ENCODE measurements around the gene COPG2.
"Not testable (repeated sequence)": the region's sequence is repeated elsewhere in the genome, so short reads cannot be mapped to it uniquely, and the experiment has no call there.

COPG2 gene

DNA sequence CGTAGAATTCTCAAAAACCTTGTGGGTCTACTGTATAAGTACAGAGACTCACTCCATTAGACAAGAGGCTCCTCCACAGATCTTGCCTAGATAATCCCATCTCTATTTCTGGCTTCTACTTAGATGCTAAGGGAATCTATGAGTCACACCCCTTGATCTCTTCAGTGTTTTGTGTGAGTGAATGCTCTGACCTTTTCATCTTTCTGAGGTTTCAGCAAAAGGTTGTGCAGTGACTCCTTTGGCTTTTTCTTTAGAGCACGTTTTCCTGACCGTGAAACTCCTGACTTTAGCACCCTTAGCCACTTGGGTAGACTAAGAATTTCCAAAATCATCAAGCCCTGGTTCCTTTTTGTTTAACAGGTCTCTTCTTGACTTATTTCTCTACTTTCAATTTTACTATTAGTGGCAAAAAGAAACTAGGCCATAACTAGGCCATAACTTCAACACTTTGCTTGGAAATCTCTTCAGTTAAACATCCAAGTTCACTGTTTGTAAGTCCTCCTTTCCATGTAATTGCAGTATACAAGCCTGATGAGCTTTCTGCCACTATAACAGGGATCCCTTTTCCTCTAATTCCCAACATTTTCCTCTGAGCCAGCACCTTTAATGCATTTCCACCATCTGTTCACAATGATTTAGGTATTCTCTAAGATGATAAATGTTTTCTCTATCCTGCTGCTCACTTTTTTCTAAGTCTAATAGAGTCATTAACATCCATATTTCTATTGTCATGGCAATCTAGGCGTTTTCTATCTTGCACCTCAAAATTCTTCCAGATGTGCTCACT lies 19.4 kb downstream of the COPG2 start:
- no peak for DNase-seq

DNA sequence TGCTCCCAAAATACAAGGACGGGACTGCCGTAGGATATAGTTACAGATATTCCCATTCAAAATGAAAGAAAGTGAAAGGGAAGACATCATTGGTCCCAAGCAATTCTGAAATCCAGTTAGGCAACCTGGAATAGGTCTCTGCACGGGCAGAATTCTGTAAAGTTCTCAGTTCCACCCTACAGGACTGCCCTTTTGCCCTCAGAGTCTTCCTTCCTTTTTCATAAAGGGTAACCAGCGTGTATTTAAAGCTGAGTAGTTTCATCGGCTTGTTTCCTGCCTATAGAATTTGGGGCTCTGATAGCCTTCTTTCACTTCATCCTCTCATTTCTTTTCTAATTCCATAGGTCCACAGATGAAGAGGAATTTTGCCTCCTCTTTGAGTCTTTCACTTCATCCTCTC lies 20.0 kb downstream of the COPG2 start:
- DNase-seq = no peak

- DNase-seq = no peak
Measured at GRCh38 chr7:130642383-130642782, 26.2 kb downstream of the COPG2 start.

- no peak for DNase-seq
Measured at GRCh38 chr7:130641497-130641896, 27.1 kb downstream of the COPG2 start.

GRCh38 chr7:130641040-130641439 lies 27.5 kb downstream of the COPG2 start:
- no peak for DNase-seq

GRCh38 chr7:130639388-130639787 lies 29.2 kb downstream of the COPG2 start:
- no peak for DNase-seq

DNA sequence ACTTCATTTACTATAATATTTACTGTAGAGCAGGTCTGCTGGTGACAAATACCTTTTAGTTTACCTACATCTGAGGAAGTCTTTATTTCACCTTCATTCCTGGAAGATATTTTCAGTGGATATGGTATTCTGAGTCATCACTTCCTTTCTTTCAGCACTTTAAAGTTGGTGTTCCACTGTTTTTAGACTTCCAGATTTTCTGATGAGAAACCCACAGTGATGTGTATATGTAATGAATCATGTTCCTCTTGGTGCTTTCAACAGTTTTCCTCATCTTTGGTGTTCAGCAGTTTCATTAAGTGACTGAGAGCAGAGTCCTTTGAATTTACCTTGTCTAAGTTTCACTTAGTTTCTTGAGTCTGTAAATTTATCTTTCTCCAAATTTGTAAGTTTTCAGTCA lies 36.4 kb downstream of the COPG2 start:
- no peak for DNase-seq

DNA sequence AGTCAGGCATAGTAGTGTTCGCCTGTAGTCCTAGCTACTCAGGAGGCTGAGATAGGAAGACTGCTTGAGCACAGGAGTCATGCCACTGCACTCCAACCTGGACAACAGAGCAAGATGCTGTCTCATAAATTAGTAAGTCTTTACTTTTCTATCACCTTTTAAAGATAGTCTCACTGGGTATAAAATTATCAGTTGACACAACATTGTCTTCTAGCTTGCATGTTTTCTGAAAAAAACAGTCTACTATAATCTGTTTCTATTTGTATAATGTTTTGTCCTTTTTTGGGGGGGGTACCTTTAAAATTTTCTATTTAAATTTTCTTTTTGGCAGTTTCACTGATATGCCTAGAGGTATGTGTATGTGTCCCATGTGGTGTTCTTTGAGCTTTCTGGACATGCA lies 39.6 kb downstream of the COPG2 start:
- no peak for DNase-seq

DNA sequence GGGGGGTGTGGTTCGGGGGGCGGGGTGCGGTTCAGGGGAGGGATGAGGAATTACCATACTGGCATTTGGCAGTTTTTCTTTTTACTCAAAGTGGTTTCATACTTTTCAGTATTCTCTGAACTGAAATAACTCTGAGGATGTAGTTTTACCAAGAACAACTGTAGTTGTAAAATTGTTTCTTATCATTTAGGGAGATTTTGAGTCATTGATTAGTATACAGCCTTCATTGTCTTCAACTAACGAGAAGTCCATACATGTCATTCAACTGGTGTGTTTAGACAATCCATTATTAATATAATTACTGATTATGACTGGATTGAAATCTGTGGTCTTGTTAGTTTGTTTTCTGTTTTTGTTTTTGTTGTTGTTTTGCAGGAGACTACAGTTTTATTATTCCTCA lies 40.8 kb downstream of the COPG2 start:
- DNase-seq = no peak

DNA sequence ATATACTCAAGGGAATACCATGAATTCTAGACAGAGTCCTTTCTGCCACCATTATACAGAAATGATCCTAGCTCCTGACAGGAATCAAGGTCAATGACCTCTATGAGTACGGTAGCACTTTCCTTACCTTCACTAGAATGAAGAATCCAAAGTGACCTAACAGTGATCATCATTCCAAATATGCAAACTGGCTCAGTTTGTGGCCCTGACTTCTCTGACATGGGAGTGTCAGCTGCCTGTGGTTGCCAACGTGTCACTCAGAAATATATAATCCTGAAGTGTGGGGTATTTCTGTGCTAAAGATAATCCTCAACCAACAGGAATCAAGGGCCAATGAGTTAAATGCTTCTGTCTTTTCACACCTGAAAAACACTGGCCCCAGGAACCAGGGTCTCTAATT lies 45.7 kb downstream of the COPG2 start:
- no peak for DNase-seq

GRCh38 chr7:130615583-130615982 lies 53.0 kb downstream of the COPG2 start:
- no peak for DNase-seq

DNA sequence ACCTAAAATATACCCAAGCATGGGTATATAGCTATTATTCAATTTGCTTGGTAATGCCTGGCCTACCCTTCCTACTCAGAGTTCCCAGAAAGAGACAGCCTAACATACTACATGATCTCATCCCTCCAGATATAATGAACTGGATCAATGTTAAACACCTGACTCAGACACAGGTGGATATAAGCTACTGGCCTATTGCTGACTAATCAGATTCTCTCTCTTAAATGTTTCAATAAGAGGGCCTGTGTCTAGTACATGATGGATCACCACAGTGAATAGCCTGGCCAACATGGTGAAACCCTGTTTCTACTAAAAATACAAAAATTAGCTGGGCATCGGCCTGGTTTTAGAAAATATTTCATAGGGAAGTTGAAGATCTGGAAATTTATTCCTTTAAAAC lies 54.1 kb downstream of the COPG2 start:
- DNase-seq = no peak

DNA sequence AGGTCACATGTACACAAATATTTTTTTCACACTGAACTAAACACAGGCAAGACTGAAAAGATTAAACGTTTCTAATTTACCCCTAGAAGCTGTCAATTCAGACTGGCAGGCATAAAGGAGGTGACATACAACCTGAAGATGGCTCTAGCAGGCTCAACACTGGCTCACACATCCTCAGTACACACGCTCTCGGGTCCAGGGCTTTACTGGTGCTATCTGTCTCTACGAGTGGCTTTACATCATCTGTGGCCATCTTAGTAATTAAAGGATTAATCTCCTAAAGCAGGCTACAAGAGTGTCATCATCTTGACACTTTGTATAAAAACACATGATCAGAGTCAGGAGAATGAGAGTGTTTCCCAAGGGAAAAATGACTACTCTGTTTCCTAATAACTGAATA lies 57.3 kb downstream of the COPG2 start:
- DNase-seq = no peak

DNA sequence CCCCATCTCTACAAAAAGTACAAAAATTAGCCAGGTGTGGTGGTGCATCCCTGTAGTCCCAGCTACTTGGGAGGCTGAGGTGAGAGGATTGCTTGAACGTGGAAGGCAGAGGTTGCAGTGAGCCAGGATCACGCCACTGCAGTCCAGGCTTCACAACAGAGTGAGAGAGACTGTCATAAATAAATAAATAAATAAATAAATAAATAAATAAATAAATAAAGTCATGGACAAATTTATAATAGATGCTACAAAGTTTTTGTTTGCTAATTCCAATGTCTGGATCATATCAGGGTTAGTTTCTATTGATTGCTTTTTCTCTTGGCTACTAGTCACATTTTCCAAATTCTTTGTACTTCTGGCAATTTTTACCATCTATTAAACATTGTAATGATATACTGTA lies 61.5 kb downstream of the COPG2 start:
- not testable (repeated sequence) for DNase-seq

- no peak for DNase-seq
Measured at GRCh38 chr7:130606161-130606560, 62.4 kb downstream of the COPG2 start.

- DNase-seq = no peak
Measured at GRCh38 chr7:130598056-130598455, 70.5 kb downstream of the COPG2 start.

DNA sequence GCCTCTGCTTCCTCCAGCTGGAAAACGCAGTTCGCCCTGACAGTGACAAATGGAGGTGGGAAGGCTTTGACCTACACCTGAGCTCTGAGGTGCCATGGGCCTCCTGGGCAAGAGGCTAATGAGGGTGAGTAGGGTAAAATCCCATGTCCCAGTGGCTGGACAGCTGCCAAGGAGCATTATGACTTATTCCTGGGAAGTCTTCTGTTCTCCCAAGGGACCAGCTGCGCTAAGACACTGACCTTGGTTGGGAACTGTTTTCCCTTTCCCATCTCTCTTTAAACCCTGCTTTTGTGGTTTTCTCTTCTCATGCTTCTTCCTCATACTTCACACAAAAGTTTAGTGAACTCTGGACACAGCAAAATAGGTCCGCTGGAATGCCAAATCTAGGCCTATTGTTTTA lies 72.6 kb downstream of the COPG2 start:
- DNase-seq = no peak

- DNase-seq = no peak
Measured at GRCh38 chr7:130593033-130593432, 75.5 kb downstream of the COPG2 start.

DNA sequence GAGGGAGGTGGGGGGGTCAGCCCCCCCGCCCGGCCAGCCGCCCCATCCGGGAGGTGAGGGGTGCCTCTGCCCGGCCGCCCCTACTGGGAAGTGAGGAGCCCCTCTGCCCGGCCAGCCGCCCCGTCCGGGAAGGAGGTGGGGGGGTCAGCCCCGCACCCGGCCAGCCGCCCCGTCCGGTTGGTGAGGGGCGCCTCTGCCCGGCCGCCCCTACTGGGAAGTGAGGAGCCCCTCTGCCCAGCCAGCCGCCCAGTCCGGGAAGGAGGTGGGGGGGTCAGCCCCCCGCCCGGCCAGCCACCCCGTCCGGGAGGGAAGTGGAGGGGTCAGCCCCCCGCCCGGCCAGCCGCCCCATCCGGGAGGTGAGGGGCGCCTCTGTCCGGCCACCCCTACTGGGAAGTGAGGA lies 77.1 kb downstream of the COPG2 start:
- DNase-seq = not testable (repeated sequence)

GRCh38 chr7:130585932-130586331 lies 82.6 kb downstream of the COPG2 start:
- not testable (repeated sequence) for DNase-seq

DNA sequence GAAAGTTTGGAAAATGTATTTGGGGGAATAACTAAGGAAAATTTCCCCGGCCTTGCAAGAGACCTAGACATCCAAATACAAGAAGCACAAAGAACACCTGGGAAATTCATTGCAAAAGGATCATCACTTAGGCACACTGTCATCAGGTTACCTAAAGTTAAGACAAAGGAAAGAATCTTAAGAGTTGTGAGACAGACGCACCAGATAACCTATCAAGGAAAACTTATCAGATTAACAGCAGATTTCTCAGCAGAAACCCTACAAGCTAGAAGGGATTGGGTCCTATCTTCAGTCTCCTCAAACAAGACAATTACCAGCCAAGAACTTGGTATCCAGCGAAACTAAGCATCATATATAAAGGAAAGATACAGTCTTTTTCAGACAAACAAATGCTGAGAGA lies 93.4 kb downstream of the COPG2 start:
- not testable (repeated sequence) for DNase-seq

DNA sequence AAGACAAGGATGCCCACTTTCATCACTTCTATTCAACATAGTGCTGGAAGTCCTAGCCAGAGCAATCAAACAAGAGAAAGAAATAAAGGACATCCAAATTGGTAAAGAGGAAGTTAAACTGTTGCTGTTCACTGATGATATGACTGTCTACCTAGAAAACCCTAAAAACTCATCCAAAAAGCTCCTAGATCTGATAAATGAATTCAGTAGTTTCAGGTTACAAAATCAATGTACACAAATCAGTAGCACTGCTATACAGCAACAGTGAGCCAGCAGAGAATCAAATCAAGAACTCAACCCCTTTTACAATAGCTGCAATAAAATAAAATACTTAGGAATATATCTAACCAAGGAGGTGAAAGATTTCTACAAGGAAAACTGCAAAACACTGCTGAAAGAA lies 98.4 kb downstream of the COPG2 start:
- not testable (repeated sequence) for DNase-seq

DNA sequence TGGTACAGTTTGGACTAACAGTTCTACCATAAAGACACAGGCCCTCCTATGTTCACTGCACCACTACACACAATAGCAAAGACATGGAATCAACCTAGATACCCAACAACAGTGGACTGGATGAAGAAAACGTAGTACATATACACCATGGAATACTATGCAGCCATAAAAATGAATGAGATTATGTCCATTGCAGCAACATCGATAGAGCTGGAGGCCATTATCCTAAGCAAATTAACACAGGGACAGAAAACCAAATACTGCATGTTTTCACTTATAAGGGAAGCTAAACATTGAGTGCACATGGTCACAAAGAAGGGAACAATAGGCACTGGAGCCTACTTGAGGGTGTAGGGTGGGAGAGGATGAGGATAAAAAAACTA lies 101.7 kb downstream of the COPG2 start:
- DNase-seq = no peak

GRCh38 chr7:130566168-130566897 lies 102.2 kb downstream of the COPG2 start:
- DNase-seq = no peak

DNA sequence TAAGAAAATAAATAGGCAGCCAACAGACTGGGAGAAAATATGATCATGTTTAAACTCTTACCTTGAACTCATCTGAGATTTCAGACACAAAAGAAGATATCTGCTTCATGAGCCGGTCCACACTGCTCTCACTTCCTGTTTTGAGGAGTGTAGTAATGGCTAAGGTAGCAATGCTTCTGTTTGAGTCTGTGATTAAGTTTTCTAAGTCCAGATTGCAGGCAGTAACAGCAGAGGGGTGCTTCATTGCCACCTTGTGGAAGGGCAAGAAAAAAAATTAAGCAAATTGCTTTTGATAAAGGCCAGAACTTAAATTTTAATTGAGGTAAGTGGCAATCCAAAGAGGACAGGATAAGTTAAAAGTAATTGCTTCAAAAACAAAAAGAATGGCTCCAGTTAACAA lies 107.6 kb downstream of the COPG2 start:
- DNase-seq = no peak
